HEK293 (cell line): ENCODE data around the gene SLC39A11.

ENCODE experiments used
- CTCF ChIA-PET: fragments of 350-600 bp; formaldehyde crosslinking; extraction: SDS; loops from one replicate; lab custom pipeline; 2021; ENCODE audit warnings: antibody characterized with exemption; lab: Yijun Ruan, JAX
- POLR2A ChIA-PET: fragments of 300-600 bp; formaldehyde crosslinking; extraction: SDS; loops from one replicate; lab custom pipeline; 2020; ENCODE audit warnings: antibody characterized with exemption, inconsistent platforms; lab: Yijun Ruan, JAX
- H3K27ac ChIP-seq: fragments of 200-500 bp; sonication (Bioruptor generic); 2 replicates; pipeline ENCODE4 v1.5.1; 2014; ENCODE audit warnings: low read depth, low read length, control low read depth, inconsistent platforms; ENCODE audit errors: extremely low read depth
- H3K36me3 ChIP-seq, 2 experiments: fragments of 200-500 bp in 1 of 2; sonication (Bioruptor generic) in 1 of 2; 1 replicate in 1 of 2; 2 replicates in 1 of 2; pipeline ENCODE4 v1.5.1; 2014 to 2017; ENCODE audit warnings: inconsistent platforms in 2 of 2, low read length in 2 of 2; ENCODE audit not compliant: control insufficient read depth in 2 of 2, insufficient read depth in 1 of 2
- H3K4me1 ChIP-seq: fragments of 200-500 bp; sonication (Bioruptor generic); 2 replicates; pipeline ENCODE4 v1.5.1; 2014; ENCODE audit warnings: mild to moderate bottlenecking, low read length, inconsistent platforms; ENCODE audit not compliant: control insufficient read depth, insufficient read depth
- H3K4me3 ChIP-seq: 2 replicates; pipeline ENCODE4 v1.5.1; 2011; ENCODE audit warnings: low read depth, mild to moderate bottlenecking, control low read depth, low read length, moderate library complexity
- H3K9me3 ChIP-seq: fragments of 200-500 bp; sonication (Bioruptor generic); 2 replicates; pipeline ENCODE4 v1.5.1; 2014; ENCODE audit warnings: low read depth, low read length, inconsistent platforms; ENCODE audit not compliant: control insufficient read depth, insufficient read depth
- GLI4 ChIP-seq: fragments of 450-650 bp; formaldehyde crosslinking; IDR thresholded peaks from 2 replicates; pipeline ENCODE4 v1.5.1; 2016; ENCODE audit warnings: missing biosample characterization, missing genetic modification characterization
- GLIS1 ChIP-seq: fragments of 450-650 bp; formaldehyde crosslinking; IDR thresholded peaks from 2 replicates; pipeline ENCODE4 v1.5.1; 2016; ENCODE audit warnings: missing biosample characterization, missing genetic modification characterization
- HOXC10 ChIP-seq: sonication (generic); formaldehyde crosslinking; IDR thresholded peaks from 2 replicates; pipeline ENCODE4 v1.8.1; 2023; ENCODE audit warnings: mild to moderate bottlenecking, missing genetic modification reagents
- INSM2 ChIP-seq: fragments of 450-650 bp; formaldehyde crosslinking; IDR thresholded peaks from 2 replicates; pipeline ENCODE4 v1.5.1; 2016; ENCODE audit warnings: missing biosample characterization, missing genetic modification characterization
- KLF17 ChIP-seq: fragments of 450-650 bp; formaldehyde crosslinking; IDR thresholded peaks from 2 replicates; pipeline ENCODE4 v1.5.1; 2016; ENCODE audit warnings: missing biosample characterization, missing genetic modification characterization
- MEIS1 ChIP-seq: sonication (generic); formaldehyde crosslinking; IDR thresholded peaks from 2 replicates; pipeline ENCODE4 v1.8.1; 2022; ENCODE audit warnings: missing genetic modification reagents, mild to moderate bottlenecking, borderline replicate concordance
- PRDM4 ChIP-seq: fragments of 450-650 bp; formaldehyde crosslinking; IDR thresholded peaks from 2 replicates; pipeline ENCODE4 v1.5.1; 2017; ENCODE audit warnings: missing biosample characterization, missing genetic modification characterization
- SCRT1 ChIP-seq: fragments of 450-650 bp; formaldehyde crosslinking; IDR thresholded peaks from 2 replicates; pipeline ENCODE4 v1.5.1; 2016; ENCODE audit warnings: missing biosample characterization, missing genetic modification characterization, borderline replicate concordance
- WT1 ChIP-seq: fragments of 450-650 bp; formaldehyde crosslinking; IDR thresholded peaks from 2 replicates; pipeline ENCODE4 v1.5.1; 2016; ENCODE audit warnings: missing biosample characterization, missing genetic modification characterization
- YY2 ChIP-seq: fragments of 450-650 bp; formaldehyde crosslinking; IDR thresholded peaks from 2 replicates; pipeline ENCODE4 v1.5.1; 2016; ENCODE audit warnings: missing biosample characterization, missing genetic modification characterization
- ZBTB17 ChIP-seq: fragments of 450-650 bp; formaldehyde crosslinking; IDR thresholded peaks from 2 replicates; pipeline ENCODE4 v1.5.1; 2016; ENCODE audit warnings: missing biosample characterization, missing genetic modification characterization
- ZFHX2 ChIP-seq: fragments of 450-650 bp; formaldehyde crosslinking; conservative IDR thresholded peaks from 2 replicates; pipeline ENCODE4 v1.5.1; 2016; ENCODE audit warnings: missing biosample characterization, missing genetic modification characterization
- ZIC2 ChIP-seq: fragments of 450-650 bp; formaldehyde crosslinking; IDR thresholded peaks from 2 replicates; pipeline ENCODE4 v1.5.1; 2016; ENCODE audit warnings: missing biosample characterization, missing genetic modification characterization
- ZNF146 ChIP-seq: fragments of 450-650 bp; formaldehyde crosslinking; IDR thresholded peaks from 2 replicates; pipeline ENCODE4 v1.5.1; 2016; ENCODE audit warnings: missing biosample characterization, missing genetic modification characterization
- ZNF148 ChIP-seq: fragments of 450-650 bp; formaldehyde crosslinking; IDR thresholded peaks from 2 replicates; pipeline ENCODE4 v1.5.0; 2017; ENCODE audit warnings: missing biosample characterization, missing genetic modification characterization, borderline replicate concordance
- ZNF280C ChIP-seq: fragments of 450-650 bp; formaldehyde crosslinking; IDR thresholded peaks from 2 replicates; pipeline ENCODE4 v1.5.1; 2016; ENCODE audit warnings: missing biosample characterization, missing genetic modification characterization
- ZNF544 ChIP-seq: fragments of 450-650 bp; formaldehyde crosslinking; IDR thresholded peaks from 2 replicates; pipeline ENCODE4 v1.5.0; 2017; ENCODE audit warnings: missing biosample characterization, missing genetic modification characterization
- ZNF555 ChIP-seq: fragments of 450-650 bp; formaldehyde crosslinking; conservative IDR thresholded peaks from 2 replicates; pipeline ENCODE4 v1.5.1; 2017; ENCODE audit warnings: missing biosample characterization, mild to moderate bottlenecking, missing genetic modification characterization, inconsistent platforms
- ZNF571 ChIP-seq: fragments of 450-650 bp; formaldehyde crosslinking; IDR thresholded peaks from 2 replicates; pipeline ENCODE4 v1.5.0; 2017; ENCODE audit warnings: missing biosample characterization, missing genetic modification characterization
- ZNF704 ChIP-seq: fragments of 450-650 bp; formaldehyde crosslinking; IDR thresholded peaks from 2 replicates; pipeline ENCODE4 v1.5.1; 2016; ENCODE audit warnings: missing biosample characterization, missing genetic modification characterization
- ZNF843 ChIP-seq: fragments of 450-650 bp; formaldehyde crosslinking; IDR thresholded peaks from 2 replicates; pipeline ENCODE4 v1.5.1; 2016; ENCODE audit warnings: missing biosample characterization, missing genetic modification characterization

Gene SLC39A11

GRCh38 chr17:72657467-72658317, 434.8 kb downstream of the SLC39A11 start:
- Histone ChIP-seq H3K27ac (no peak overlapping the region), H3K4me1 (peaks cover 9% of the 10 kb centered on the region), H3K36me3 (no peaks in the 10 kb centered on the region), H3K9me3 (no peaks in the 10 kb centered on the region), H3K4me3 (no peak overlapping the region)
- ChIA-PET CTCF (interaction anchor here (0.7 to 1.0 kb wide), 2 partner anchors 37 to 64 kb away, joined by 3 read pairs; no protein-coding TSS in a partner anchor), POLR2A (interaction anchor here (0.6 kb wide), 1 partner anchor 310 kb away, joined by 3 read pairs; no protein-coding TSS in a partner anchor)
- TF ChIP-seq ZNF704 (tag by site-specific recombination) (no peak), ZFHX2 (tag by site-specific recombination) (peak; percentile 34; the same call in 1 of the 2 replicates)

- POLR2A ChIA-PET, result no interaction called here
- CTCF ChIA-PET, result no interaction called here
- H3K9me3 ChIP-seq, result no peaks in the 10 kb centered on the region
- H3K4me3 ChIP-seq, result no peak overlapping the region
- H3K4me1 ChIP-seq, result peaks cover 5% of the 10 kb centered on the region
- H3K27ac ChIP-seq, result no peak overlapping the region
- TF ChIP-seq KLF17 (tag by site-specific recombination) (peak; percentile 38; the same call in 1 of the 2 replicates), ZNF571 (no peak), ZNF544 (tag by site-specific recombination) (no peak), YY2 (tag by site-specific recombination) (no peak), ZNF148 (tag by site-specific recombination) (no peak), HOXC10 (CRISPR knock-in tag) (no peak), PRDM4 (tag by site-specific recombination) (no peak), GLI4 (tag by site-specific recombination) (no peak), ZIC2 (tag by site-specific recombination) (peak; percentile 58), ZBTB17 (tag by site-specific recombination) (no peak), ZNF146 (tag by site-specific recombination) (no peak), ZNF843 (tag by site-specific recombination) (no peak), INSM2 (tag by site-specific recombination) (no peak), ZNF555 (tag by site-specific recombination) (no peak), SCRT1 (tag by site-specific recombination) (no peak), WT1 (tag by site-specific recombination) (peak; percentile 23; the same call in 1 of the 2 replicates), GLIS1 (peak; percentile 70), ZNF280C (no peak), MEIS1 (no peak)
- no peaks in the 10 kb centered on the region for H3K36me3 ChIP-seq
These were observed 436.2 kb downstream of the SLC39A11 start for GRCh38 chr17:72656130-72656763.
